GM21367 (cell line): ENCODE data around the gene TYMP.

Experiments used
- ATAC-seq: cut with Tn5 transposase; IDR thresholded peaks from one replicate; pipeline ENCODE4 v1.9.1; 2021; ENCODE audit not compliant: unreplicated experiment

Gene TYMP

DNA sequence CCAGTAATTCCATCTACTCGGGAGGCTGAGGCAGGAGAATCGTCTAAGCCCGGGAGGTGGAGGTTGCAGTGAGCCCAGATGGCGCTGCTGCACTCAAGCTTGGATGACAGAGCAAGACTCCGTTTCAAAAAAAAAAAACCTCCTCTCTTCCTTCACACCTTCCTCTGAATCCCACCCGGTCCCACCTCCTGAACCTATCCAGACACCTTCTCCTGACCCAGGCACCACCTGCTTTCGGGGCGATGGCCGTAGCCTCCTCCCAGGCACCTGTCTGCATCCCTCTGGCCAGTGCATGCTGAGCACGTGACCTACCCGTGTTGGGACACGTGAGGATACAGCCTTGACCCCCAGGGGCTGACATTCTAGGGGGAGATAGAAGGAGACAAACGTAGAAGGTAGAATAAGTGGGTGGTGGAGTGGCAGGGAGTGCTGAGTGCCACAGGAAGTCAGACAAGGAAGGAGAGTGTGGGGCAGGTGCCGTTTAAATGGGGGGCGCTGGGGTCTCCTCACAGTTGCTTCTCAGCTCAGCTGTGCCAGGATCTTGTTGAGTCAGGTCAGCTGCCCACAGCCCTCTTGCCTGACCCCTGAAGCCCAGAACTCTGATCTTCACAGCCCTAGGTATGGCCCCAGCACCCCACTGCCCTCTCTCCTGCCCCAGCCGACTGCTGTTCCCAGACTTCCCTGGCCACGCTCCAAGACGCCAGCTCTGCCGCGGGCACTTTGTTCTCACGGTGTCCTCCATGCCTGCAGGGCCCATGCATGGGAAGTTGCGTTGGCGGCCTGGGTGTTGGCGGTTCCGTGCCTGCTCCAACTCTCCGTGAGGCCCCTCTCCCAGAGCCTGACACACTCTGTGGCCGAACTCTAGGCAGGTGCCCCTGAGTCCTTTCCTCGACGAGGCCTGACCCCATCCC, 44.3 kb downstream of the TYMP start:
- no peak for ATAC-seq

DNA sequence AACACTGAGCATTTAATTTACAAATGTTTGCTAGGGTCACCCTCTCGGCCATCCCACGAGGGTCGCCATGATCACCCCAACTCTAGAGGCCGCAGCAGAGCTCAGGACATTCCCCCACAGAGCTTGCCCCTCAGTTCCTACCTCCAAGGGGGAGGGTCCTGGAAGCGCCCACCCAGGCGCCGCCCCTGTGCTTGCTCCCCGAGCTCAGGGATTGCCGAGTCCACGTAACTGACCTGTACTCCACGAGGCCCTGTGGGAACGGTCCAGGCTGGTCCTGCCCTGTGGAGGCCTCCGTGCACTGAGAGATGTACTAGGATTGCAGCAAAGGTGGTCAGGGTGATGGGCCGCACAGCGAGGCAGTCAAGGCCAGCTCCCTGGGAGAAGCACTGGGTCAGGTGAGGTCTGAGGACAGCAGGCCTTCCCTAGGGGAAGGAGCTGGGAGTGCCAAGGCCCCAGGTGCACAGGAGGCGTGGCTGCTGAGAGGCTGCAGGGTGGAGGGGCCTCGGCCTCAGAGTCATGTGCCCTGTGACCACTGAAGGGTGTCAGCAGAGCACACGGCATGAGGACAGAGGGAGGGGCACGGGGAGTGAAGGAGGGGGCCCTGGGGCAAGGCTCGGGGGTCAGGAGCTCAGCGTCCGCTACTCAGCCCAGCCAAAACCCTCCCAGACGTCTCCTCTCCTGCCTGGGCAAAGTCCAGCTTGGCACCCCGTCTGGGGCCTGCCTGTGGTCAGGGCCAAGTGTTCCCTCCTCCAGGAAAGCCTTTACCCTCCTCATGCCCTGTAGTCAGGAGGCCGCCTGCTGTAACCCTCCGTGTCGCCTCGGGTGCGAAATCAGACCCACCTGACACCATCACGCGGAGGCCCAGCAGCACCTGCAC, 45.6 kb downstream of the TYMP start:
- ATAC-seq: no peak

DNA sequence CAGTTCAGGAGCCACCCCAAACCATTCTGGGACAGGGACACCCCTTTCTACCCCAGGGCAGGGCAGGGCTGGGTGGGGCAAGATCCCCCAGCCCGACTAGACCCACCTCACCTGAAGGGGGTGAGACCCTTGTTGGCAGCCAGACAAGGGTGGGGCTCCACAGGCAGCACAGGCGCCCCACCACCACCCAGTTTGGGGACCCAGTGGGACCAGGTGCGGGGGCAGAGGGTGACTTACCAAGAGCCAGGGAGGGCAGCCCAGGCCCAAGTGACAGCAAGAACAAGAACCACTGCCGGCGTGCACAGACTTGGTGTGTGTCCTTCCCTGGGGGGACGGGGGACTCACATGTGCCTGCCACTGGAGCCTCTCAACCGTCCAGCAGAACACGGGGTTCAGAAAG, 46.3 kb downstream of the TYMP start:
- no peak for ATAC-seq

DNA sequence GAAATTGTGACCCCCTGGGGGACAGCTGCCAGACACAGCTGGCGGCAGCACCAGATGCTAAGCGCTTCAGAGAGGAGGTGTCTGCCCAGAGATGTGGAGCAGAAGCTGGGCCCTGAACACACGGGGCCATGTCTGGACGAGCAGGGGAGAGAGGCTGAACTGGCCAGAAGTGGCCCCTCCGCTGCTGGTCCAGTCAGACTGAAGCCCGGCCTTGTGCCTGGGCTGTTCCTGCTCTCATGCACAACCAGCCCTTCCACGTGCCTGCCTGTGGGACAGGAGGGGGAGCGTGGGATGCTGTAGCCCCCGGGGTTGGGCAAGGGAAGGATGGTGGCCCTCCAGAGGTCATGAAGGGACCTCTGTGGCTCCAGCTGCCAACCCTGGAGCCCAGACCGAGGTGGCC, 46.7 kb downstream of the TYMP start:
- no peak for ATAC-seq

DNA sequence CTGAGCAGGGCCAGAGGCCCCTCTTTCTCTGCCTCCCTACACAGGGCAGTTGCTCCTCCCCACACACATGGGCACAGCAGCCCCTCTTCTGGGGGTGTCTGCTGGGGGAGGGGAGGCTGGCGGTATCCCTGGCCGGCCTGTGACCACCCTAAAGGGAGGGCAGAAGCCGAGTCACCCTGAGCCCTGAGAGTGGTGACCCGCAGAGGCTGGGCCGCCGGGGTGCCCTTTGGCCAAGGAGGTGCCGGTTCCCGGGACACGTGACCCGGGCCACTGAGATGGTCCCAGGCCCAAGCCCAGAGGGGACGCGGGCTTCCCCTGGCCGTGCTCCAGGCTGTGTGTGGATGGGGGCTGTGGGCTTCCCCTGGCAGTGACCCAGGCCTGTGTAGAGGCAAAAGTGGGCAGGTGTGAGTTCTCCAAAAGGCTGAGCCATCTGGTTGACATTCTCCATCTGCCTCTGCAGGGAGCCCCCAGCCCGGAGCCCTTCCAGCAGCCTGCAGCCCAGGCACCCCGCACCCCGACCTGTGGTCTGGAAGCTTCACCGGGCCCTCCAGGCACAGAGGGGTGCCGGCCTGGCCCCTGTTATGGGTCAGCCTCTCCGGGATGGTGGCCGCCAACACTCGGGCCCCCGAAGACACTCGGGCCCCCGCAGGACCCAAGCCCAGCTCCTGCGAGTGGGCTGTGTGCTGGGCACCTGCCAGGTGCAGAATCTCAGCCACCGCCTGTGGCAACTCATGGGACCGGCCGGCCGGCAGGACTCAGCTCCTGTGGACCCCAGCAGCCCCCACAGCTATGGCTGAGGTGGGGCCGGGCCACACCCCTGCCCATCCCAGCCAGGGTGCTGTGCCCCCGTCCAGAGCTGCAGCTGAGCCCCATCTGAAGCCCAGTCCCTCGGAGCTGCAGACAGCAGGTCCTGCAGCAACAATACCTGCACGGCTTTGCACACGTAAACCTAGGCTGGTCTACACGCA, 47.4 kb downstream of the TYMP start:
- no peak for ATAC-seq

DNA sequence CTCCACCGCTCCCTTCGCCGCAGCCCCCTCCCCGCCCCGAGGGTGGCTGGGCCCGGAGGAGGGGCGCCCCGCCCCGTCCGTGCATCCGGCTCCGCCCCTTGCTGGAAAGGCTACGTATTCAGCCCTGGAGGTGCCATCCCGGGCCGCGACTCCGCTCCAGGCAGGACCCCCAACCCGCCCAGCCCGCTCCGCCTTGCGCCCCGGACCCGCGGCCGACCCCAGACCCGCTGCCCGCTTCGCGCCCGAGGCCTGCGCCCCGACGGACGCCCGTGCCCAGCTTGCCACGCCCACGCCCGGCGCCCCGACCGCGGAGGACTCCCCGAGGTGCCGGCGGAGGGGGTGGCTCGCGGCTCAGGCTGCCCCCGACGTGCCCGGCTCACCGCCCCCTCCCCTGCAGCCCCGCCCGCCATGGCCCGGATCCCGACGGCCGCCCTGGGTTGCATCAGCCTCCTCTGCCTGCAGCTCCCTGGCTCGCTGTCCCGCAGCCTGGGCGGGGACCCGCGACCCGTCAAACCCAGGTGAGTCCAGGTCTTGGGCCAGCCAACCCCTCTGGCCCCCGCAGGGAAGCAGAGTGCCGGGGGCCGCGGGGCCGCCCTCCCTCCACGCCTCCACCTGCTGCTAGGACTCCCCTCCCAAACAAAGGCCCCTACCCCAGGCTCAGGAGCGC, 48.2 kb downstream of the TYMP start, which contains the start of gene ADM2:
Gene ADM2, plus strand, starts transcription at position 104 of the 667 bp plus-strand sequence. Its CDS starts 305 bp downstream, at position 409.
- no peak for ATAC-seq

DNA sequence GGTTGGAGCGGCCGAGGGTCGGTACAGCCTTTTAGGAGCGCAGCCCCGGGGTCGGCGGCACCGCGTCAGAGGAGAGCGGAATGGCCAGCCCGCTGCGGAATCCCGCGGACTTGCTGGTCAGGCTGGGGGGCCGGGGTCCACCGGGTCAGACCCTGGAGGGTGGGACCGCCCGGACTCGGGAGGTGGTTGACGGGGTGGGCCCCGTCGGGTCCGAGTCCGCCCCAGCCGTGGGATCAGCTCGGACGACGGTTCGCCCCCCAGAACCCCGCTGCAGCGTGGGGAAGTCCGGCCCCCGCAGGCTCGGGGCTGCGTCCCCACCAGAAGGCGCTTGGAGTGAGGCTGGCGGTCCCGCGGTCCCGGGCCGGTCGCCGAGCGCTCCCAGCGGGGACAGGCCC, 48.8 kb downstream of the TYMP start:
- ATAC-seq: no peak

DNA sequence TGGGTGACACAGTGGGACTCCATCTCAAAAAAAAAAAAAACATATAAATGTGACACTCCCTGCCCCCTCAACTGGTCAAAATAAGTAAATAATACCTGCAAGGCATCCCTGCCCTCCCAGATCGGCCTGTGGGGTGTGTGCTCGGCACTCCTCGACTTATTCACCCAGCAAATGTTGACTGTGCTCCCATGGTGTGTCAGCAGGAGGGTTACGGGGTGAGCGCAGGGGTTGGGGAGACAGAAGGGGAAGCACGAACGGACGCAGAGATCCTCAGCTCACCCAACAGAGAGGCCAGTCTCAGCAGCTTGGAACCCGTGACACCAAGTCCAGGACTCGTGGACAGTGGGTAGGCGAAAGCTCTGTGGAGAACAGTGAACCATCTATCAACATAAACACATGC, 50.1 kb downstream of the TYMP start:
- ATAC-seq: no peak

DNA sequence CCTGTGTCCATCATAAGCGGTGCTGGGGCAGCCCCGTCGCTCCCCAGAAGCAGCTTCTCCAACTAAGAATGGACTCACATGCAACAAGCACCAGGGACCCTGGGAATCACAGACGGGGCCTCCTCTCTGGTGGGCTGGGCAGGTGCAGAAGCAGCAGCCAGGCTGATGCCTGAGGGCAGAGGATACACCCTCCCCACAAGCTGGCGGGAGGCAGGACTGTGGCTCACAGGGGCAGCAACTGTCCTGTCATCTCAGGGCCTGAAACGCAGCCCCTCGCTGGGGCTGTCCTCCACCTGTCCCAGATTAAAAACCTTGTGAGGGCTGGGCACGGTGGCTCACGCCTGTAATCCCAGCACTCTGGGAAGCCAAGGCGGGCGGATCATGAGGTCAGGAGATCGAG, 51.9 kb downstream of the TYMP start:
- ATAC-seq: no peak

DNA sequence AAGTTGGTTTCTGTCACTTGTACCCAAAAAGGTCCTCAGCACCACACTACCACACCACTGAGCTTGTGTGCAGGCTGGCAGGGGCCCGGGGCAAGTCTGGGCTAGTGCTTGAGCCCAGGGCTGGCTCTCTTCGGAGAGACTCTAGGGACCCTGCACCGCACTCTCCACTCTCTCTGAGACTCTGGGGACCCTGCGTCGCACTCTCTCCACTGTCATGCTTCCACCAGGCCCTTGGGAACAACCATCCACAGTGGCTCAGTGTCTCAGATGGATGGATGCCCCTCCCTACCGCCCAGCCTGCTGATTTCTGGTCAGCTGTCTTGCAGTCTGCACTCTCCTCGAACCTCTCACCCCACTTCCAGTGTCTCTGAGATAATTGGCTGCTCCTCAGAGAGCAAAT, 52.9 kb downstream of the TYMP start:
- no peak for ATAC-seq
